Small intestine (tissue), 7 donors: ENCODE results near the gene TMEM254. TPM values are rescaled to one million over a fixed set of nuclear protein-coding genes. Genes with fewer than 3 reads are reported as not detected.
"Not testable (repeated sequence)": the region's sequence is repeated elsewhere in the genome, so short reads cannot be mapped to it uniquely, and the experiment has no call there.

ENCODE experiments used
- DNase-seq, 2 donors: peaks; one replicate each; pipeline versions ENCODE4 v3.0.0 to v3.0.0-alpha.2; 2013
- FAIRE-seq: peaks from 2 replicates; lab custom pipeline; 2012; peaks lifted over from hg19 to GRCh38; lab: Jason Lieb, UNC
- H3K27ac ChIP-seq, 3 donors: one replicate each; pipeline ENCODE4 v1.5.1; 2013; ENCODE audit warnings: low read length in 2 of 3, mild to moderate bottlenecking in 2 of 3, control low read depth in 1 of 3, inconsistent platforms in 1 of 3, low read depth in 1 of 3, moderate library complexity in 1 of 3
- H3K27me3 ChIP-seq, 3 donors: one replicate each; pipeline ENCODE4 v1.6.1; 2013; ENCODE audit warnings: low read length in 3 of 3, inconsistent platforms in 1 of 3; ENCODE audit not compliant: control insufficient read depth in 3 of 3, insufficient read depth in 3 of 3
- H3K36me3 ChIP-seq, 3 donors: one replicate each; pipeline ENCODE4 v1.6.1; 2013; ENCODE audit warnings: low read length in 3 of 3, inconsistent platforms in 1 of 3, low read depth in 1 of 3, mild to moderate bottlenecking in 1 of 3, moderate library complexity in 1 of 3; ENCODE audit not compliant: control insufficient read depth in 3 of 3, insufficient read depth in 2 of 3
- H3K4me1 ChIP-seq, 3 donors: one replicate each; pipeline ENCODE4 v1.6.1; 2013; ENCODE audit warnings: low read length in 2 of 3, inconsistent platforms in 1 of 3, low read depth in 1 of 3, mild to moderate bottlenecking in 1 of 3, moderate library complexity in 1 of 3; ENCODE audit not compliant: control insufficient read depth in 3 of 3, insufficient read depth in 2 of 3
- H3K4me3 ChIP-seq, 3 donors: one replicate each; pipeline ENCODE4 v1.5.1; 2013; ENCODE audit warnings: low read length in 3 of 3, control low read depth in 1 of 3, inconsistent platforms in 1 of 3, low read depth in 1 of 3, mild to moderate bottlenecking in 1 of 3, moderate library complexity in 1 of 3
- H3K9me3 ChIP-seq, 2 donors: one replicate each; pipeline ENCODE4 v1.6.1; 2013; ENCODE audit warnings: low read depth in 1 of 2, low read length in 1 of 2; ENCODE audit not compliant: control insufficient read depth in 2 of 2, insufficient read depth in 1 of 2
- WGBS, 3 donors: extraction: QIAGEN DNeasy Blood & Tissue Kit; methylation state at CpG; one replicate each; pipeline ENCODE4 v1.1.7; 2013; 5-methylcytosine and 5-hydroxymethylcytosine counted together
- polyA plus RNA-seq, 4 donors: library from polyadenylated mRNA; stranded (reverse) in 3 of 4; unstranded in 1 of 4; fragments of 200-250 nt in 3 of 4; fragments of 120-200 nt in 1 of 4; gene quantifications; one replicate each; pipeline versions ENCODE4 v1.2.1 to v1.2.3, GENCODE V29; 2013
- donor health status: healthy with polysubstance abuse.
- donor health status: control.
- donor health status: control.
- donor health status: Bipolar disorder and iron deficiency.
- donor health status: healthy.

TMEM254 gene
- polyA plus RNA-seq, 4 donors: 10.7 to 56.7 (median 17.4) TPM

- FAIRE-seq: no peak
- H3K9me3 ChIP-seq: no peaks in the 10 kb centered on the region
Measured at GRCh38 chr10:80064120-80064886, 14.2 kb upstream of the TMEM254 start.

GRCh38 chr10:80066809-80067208 is 11.7 kb upstream of the TMEM254 start:
- no peak overlapping the region for H3K27ac ChIP-seq
- H3K36me3 ChIP-seq: no peaks in the 10 kb centered on the region
- WGBS, 3 donors: 96 to 98% (median 96%) methylated on average over 4 of the region's 4 CpGs
- H3K9me3 ChIP-seq: no peaks in the 10 kb centered on the region
- no peaks in the 10 kb centered on the region for H3K27me3 ChIP-seq
- H3K4me1 ChIP-seq: no peaks in the 10 kb centered on the region
- no peak overlapping the region for H3K4me3 ChIP-seq
- DNase-seq (no peak), FAIRE-seq (no peak)

More at GRCh38 chr10:80064120-80064886, 14.2 kb upstream of the TMEM254 start:
- no peaks in the 10 kb centered on the region for H3K4me1 ChIP-seq
- H3K27ac ChIP-seq: peak overlapping the region in 1 of 3 donors; percentile 39
- H3K27me3 ChIP-seq: no peaks in the 10 kb centered on the region
- H3K36me3 ChIP-seq: no peaks in the 10 kb centered on the region
- WGBS, 3 donors: 69 to 85% (median 83%) methylated on average over 7 to 8 of the region's 8 CpGs
- H3K4me3 ChIP-seq: no peak overlapping the region
- no peak for DNase-seq

GRCh38 chr10:80067821-80068220 is 10.6 kb upstream of the TMEM254 start:
- H3K27ac ChIP-seq, DNase-seq, FAIRE-seq, H3K4me1 ChIP-seq, H3K4me3 ChIP-seq, H3K27me3 ChIP-seq, H3K9me3 ChIP-seq, H3K36me3 ChIP-seq: not testable (repeated sequence)

- H3K27ac ChIP-seq: no peak overlapping the region
- 45 to 66% (median 59%) methylated on average over 2 of the region's 2 CpGs for whole genome bisulfite sequencing, 3 donors
- no peaks in the 10 kb centered on the region for H3K9me3 ChIP-seq
- no peaks in the 10 kb centered on the region for H3K36me3 ChIP-seq
- H3K4me3 ChIP-seq: no peak overlapping the region
- DNase-seq: no peak
- no peaks in the 10 kb centered on the region for H3K27me3 ChIP-seq
- H3K4me1 ChIP-seq: no peaks in the 10 kb centered on the region
- peak; percentile 26 for FAIRE-seq
Measured at GRCh38 chr10:80068270-80068669, 10.2 kb upstream of the TMEM254 start.

- 85 to 100% (median 91%) methylated on average over 3 of the region's 3 CpGs for WGBS, 3 donors
- DNase-seq (no peak), FAIRE-seq (no peak)
- H3K27me3 ChIP-seq: no peaks in the 10 kb centered on the region
- H3K9me3 ChIP-seq: no peaks in the 10 kb centered on the region
- H3K4me1 ChIP-seq: no peaks in the 10 kb centered on the region
- H3K27ac ChIP-seq: no peak overlapping the region
- no peaks in the 10 kb centered on the region for H3K36me3 ChIP-seq
- H3K4me3 ChIP-seq: no peak overlapping the region
Measured at GRCh38 chr10:80070057-80070456, 8.4 kb upstream of the TMEM254 start.

- H3K27me3 ChIP-seq: no peaks in the 10 kb centered on the region
- H3K9me3 ChIP-seq: no peaks in the 10 kb centered on the region
- H3K27ac ChIP-seq: no peak overlapping the region
- no peaks in the 10 kb centered on the region for H3K36me3 ChIP-seq
- no peak for FAIRE-seq
- H3K4me1 ChIP-seq: no peaks in the 10 kb centered on the region
- 25 to 69% (median 48%) methylated on average over 2 of the region's 2 CpGs for WGBS, 3 donors
- H3K4me3 ChIP-seq: no peak overlapping the region
- peak in 1 of 2 donors; percentile 13 for DNase-seq
Measured at GRCh38 chr10:80072584-80072983, 5.9 kb upstream of the TMEM254 start.

GRCh38 chr10:80075781-80076180 is 2.7 kb upstream of the TMEM254 start:
- no peak overlapping the region for H3K4me3 ChIP-seq
- WGBS, 3 donors: 94 to 97% (median 96%) methylated on average over 1 of the region's 1 CpG
- no peaks in the 10 kb centered on the region for H3K27me3 ChIP-seq
- no peaks in the 10 kb centered on the region for H3K36me3 ChIP-seq
- no peak overlapping the region for H3K27ac ChIP-seq
- H3K9me3 ChIP-seq: no peaks in the 10 kb centered on the region
- DNase-seq (no peak), FAIRE-seq (no peak)
- no peaks in the 10 kb centered on the region for H3K4me1 ChIP-seq

GRCh38 chr10:80077869-80078447 is 507 bp upstream of the TMEM254 start:
- Histone ChIP-seq H3K27me3 (no peaks in the 10 kb centered on the region), H3K4me3 (peak overlapping the region; percentile 66 to 82 (median 74)), H3K4me1 (no peaks in the 10 kb centered on the region), H3K27ac (peak overlapping the region; percentile 87 to 93 (median 88)), H3K36me3 (peaks cover 0 to 3% (median 0%) of the 10 kb centered on the region in 3 donors), H3K9me3 (no peaks in the 10 kb centered on the region)
- no peak for DNase-seq
- no peak for FAIRE-seq
- 22 to 36% (median 27%) methylated on average over 14 of the region's 14 CpGs for WGBS, 3 donors
